Non-pigmented ciliary epithelial cell (primary cell): ENCODE results near the gene SCD5.
"Not testable (repeated sequence)": the region's sequence is repeated elsewhere in the genome, so short reads cannot be mapped to it uniquely, and the experiment has no call there.

Experiments used
- DNase-seq: peaks from one replicate; pipeline ENCODE4 v3.0.0-alpha.2; 2010; ENCODE audit warnings: low read depth

Gene SCD5

DNA sequence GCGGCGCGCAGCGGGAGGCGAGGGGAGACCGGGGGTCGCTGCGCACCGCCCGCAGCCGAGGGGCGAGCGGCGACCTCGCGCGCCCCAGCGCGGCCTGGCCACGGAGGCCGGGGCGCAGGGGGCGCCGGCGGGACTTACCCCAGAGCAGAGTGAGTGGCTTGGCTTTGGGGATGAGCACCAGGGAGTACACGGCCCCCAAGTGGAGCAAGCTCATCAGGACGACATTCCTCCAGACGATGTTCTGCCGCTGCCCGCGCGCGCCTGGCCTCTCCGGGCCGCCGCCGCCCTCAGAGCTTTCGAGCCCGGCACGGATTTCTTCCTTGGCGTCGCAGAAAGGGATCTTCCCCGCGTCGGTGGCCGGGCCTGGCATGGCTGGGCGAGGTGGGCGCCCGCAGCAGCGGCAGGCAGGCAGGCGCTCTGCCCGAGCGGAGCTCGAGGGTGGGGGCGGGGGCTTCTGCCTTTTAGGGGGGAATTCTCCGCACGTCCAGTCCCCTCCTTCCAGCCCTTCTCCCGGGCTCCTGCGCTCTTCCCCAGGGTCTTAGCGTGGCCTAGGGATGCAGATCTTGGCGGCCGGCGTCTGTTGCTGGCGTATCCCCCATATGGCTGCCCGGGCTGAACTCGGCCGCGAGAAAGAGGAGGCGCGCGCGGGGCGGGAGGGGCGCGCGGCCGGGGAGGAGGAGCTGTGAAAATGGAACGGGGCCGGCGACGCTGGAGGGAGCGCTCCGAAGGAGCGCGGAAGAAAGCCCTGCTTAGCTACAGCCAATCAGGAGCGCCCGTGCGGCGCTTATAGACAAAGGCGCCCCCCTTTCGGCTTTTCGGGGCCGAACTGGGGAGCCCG is at the start of gene SCD5:
Gene SCD5 (minus strand): TSS at position 629 of the 838 bp plus-strand sequence. CDS start 259 bp downstream, at position 370.
- DNase-seq = no peak

DNA sequence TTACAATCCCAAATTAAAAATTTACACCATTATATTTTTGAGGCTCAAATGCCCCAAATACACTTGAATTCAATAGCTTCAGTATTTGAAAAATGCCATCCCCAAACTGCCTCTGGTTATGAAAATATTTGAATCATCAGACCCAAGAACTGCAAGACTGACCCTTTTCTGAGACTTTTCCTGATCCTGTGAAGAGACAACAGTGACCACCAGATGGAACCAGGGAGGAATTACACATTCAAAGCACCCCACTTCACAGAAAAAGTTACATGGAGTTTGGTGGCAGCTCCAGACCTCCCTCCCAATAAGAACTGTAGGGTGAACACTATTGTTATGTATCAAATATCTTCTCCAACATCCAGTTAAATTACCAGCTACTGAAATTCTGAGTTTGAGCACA is 44.0 kb upstream of the SCD5 start:
- DNase-seq = no peak

DNA sequence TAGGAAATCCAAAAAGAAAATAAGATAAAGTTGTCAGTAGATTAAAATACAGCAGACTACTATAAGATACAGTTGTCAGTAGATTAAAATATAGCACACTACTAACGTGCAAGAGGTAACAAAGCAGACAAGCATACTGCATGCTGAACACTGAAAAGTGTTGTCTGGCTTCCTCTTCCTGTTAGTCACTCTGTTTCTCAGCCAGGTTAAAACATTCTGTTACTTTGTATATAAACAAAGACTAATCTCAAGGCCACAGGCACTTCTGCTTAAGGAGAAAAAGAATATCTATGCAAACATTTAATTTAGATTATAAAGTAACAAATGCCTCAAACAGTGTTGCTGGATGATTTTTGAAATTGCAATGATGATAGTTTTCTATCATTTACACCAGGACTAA is 41.0 kb upstream of the SCD5 start:
- DNase-seq = peak; percentile 18

DNA sequence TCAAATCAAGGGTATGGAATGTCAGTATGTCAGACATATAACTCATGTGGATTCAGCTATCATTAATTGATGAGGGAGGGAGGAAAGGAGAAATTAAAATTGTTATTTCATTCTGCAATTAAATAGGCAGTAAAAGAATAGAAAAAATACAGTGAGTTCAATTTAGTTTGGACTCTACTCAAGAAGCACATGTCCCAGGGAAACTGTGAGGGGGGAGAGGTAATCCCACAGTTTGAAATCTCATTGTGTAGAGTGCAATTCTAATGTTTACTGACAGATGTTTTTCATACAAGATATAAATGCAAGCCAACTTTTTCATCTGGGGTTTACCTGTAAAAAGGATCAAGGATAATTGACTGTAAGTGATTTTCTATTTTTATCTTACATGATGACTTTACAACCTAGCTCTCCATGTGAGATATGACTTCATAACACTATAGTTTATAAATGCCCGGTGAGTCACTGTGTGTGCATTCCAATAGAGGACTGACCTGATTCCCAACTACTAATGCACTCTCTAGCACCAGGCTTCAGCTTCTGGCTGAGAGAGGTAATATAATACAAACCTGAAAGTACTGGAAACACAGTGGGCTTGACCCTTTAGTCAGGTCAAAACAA is 35.2 kb upstream of the SCD5 start:
- DNase-seq = peak; percentile 85

DNA sequence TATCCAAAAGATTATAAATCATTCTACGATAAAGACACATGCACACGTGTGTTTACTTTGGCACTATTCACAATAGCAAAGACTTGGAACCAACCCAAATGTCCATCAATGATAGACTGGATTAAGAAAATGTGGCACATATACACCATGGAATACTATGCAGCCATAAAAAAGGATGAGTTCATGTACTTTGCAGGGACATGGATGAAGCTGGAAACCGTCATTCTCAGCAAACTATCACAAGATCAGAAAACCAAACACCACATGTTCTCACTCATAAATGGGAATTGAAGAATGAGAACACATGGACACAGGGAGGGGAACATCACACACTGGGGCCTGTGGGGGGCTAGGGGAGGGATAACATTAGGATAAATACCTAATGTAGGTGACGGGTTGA is 34.5 kb upstream of the SCD5 start:
- DNase-seq = not testable (repeated sequence)

DNA sequence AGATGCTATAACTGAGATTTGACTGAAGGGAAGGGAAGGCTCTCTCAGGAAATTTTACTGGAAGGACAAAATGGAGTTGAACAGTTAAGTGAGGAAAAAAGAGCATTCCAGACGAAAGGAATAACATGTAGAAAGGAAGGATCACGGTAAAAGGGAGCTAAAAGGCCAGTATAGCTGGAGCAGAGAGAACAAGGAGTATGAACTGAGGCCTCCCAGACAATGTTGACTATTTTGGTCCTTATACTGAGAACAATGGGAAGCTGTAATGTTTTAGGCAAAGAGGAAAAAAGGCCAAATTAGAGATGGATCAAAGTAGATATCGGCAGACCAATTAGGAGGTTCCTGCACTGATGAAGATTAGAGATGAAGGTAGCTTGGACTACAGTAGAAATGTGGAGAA is 26.8 kb upstream of the SCD5 start:
- DNase-seq = no peak

DNA sequence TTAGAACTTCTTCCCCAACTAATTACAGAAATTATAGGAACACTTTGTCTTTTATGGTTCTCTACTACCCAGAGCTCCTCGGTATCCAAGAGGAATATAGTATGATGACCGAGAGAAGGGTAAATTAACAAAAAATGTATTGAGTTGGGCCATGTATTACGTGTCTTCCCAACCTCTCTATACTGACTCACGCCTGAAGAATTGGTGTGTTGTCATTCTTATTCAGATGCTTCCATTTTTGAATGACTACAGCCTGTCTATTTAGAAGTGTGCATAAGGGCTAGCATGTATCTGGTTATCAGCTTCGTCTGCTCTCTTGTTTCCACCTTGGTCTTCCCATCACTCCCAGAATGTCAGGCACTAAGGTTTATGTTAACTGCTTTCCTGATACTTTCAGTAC is 24.5 kb upstream of the SCD5 start:
- peak; percentile 42 for DNase-seq

DNA sequence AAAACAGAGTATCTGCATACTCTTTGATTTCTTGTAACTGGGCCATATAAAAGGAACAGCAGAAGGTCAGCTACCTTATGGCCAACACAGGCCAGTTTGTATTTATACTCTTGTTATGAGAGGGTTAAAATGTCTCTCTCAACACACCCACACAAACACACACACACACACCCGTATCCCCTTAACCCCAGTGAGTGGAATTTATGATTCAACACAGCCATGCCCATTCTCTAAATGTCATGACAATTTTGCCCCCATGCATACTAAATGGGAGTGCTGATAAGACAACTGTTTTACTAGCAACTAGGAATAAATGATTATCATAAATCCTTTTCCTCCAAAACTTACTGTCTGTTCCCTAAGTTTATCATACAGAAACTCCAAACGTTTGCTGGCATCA is 22.1 kb upstream of the SCD5 start:
- DNase-seq = no peak

DNA sequence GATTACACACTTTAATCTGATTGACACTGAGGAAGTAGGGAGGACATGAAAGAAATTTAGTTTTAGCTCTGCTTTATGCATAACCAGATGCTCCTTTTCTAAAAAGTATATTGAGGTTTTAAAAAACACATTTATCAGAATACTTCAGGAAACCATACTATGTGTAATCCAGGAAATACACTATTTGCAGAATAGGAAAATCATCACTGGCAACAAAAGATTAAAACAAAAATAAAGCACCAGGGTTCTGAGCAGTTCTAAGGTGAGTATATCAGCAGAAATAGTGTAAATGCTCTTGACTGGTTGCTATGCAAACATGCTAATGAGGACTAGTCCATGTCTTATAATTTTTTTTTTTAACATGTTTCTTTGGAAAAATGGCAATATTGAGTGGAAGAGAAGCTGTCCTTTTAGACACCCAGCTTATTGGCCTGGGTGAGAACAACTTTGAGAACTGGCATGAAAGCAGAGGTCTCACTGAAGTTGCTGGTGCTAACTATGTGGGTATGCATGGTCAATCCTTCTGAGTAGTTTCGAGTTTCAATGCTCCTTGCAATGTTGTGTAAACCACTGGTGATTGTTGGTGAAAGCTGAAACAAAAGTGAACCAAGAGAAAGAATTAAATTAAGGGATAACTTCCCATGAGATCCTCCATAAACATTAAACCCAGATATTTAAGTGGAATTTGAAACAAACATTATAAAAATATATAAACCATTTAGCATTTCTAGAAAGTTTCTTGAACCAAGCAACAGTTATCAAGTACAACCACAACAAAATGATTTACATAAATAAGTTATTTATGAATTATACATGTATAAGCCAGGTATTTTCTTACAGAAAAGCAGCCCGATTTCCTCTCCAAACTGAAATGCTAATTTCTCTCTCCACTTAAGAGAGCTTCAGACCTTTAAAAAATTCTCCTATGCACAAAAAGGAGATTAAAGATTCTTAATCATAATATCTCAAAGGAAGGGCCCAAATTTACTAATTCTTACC is 20.4 kb upstream of the SCD5 start:
- DNase-seq = no peak

DNA sequence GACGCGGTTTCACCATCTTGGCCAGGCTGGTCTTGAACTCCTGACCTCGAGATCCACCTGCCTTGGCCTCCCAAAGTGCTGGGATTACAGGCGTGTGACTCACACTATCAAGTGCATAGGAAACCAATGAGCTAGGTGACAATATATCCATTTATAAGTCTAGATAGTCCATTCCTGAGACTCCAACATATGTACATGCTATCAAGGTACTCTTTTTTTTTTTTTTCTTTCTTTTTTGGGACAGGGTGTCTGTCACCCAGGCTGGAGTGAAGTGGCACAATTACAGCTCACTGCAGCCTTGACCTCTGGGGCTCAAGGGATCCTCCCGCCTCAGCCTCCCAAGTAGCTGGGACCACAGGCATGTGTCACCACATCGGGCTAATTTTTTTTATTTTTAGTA is 18.3 kb upstream of the SCD5 start:
- not testable (repeated sequence) for DNase-seq

DNA sequence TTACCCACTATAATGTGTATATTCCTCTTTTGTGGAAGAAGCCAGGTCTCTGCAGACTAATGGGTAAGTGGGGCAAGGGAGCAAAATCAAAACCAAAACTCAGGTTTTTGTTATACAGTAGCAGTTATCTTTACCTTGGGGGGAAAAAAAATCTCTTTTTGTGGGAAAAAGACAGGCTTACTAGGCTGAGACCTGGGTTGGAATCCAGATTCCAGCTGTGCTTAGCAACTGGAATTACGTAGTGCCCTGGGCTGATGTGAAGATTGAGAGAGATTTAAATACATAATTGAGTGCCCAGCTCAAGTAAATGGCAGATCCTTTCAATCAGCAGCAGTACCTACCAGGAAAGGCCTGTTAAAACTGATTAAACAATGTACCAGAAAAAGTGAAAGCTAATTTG is 15.4 kb upstream of the SCD5 start:
- DNase-seq = no peak

DNA sequence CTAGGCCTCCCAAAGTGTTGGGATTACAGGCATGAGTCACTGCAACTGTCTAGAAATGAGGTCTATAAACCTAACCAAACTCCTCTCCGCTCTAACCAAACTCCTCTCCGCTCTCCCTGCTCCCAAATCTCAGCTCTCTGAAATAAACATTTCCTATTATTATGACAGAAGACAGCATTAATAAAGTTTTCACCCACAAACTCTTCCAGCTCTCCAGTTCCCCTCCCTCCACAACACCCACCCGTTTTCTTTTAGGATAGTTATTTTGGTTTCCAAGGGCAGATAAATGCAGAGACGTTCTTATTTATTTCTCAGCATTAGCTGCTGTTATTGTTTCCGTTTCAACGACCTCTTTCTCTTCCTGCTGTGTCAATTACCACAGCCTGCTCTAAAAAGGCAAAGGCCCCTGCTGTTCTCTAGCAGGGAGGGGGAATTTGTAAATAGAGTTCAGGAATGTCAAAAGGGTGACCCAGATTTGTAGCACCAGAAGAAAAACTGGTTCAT is 13.3 kb upstream of the SCD5 start:
- no peak for DNase-seq

DNA sequence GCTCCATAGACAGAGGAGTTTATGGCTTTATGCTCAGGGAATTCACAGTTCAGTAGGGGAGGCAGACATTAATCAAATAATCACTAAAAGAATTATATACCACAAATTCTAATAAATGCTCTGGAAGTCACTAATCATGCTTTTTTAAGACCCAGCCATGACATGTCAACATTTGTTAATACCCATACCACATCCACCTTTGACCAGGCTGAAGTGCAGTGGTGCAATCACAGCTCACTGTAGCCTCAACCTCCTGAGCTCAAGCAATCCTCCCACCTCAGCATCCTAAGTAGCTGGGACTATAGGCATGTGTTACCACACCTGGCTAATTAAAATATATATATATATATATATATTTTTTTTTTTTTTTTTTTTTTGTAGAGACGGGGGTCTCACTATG is 12.8 kb upstream of the SCD5 start:
- no peak for DNase-seq

DNA sequence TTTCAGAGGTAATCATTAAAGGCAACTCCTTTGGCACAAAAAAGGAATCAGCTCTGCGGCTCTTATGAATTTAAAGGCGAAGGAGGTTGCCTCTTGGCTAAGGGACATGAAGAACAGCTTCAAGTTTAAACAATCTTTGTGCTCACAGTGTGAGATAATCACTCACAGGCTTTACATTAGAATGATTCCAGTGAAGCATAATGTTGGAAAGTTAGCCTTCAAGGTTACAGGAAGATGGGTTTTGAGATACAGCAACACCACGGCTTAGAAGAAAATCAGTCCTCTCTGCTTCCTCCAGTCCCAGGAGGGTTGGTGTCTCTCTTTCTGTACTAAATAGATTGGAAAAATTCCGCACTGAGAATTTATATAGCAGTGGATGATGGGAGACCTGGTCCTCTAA is 11.6 kb upstream of the SCD5 start:
- no peak for DNase-seq

DNA sequence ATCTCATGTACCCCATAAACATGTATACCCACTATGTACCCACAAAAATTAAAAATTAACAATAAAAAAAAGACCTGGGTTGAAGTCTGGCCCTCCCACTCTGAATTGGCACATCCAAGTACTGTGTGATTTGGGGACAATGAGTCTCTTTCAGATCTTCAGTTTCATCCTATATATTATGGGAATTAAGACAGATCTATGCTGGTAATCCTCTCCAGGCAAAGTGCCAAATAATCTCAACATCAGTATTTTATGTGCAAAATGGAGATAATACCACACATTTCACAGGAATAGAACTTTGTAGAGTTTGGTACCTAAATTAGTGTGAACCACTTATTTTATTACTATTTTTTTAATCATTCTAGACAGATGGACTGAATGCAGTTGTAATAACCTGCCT is 11.0 kb upstream of the SCD5 start:
- DNase-seq = no peak

DNA sequence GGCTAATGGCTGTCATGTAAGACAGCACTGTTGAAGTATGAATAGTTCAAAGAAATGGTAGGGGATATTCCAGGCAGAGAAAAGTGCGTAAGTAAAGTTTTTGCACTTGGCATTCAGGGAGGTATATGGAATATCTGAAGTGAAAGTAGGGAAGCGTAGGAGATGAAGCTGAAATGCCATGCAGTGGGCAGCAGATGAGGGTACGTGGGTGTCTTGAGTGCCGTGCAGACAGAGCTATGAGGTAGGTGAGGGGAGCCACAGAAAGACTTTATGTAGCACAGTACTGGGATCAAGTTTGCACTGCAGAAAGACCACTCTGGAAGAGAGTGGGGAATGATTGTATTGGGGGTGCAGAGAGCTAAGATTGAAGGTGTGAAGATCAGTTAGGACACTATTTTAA is 5.2 kb upstream of the SCD5 start:
- no peak for DNase-seq

DNA sequence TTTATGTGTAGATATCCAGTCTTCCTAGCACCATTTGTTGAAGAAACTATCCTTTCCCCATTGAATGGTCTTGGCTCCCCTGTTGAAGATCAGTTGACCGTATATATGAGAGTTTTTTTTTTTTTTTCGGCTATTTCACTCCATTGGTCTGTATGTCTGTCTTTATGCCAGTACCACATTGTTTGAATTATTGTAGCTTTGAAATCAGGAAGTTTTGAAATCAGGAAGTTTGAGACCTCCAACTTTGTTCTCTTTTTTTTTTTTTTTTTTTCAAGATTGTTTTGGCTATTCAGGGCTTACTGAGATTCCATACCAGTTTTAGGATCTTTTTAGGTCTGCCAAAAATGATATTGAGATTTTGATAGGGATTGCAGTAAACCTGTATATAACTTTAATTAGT is 4.3 kb upstream of the SCD5 start:
- no peak for DNase-seq

DNA sequence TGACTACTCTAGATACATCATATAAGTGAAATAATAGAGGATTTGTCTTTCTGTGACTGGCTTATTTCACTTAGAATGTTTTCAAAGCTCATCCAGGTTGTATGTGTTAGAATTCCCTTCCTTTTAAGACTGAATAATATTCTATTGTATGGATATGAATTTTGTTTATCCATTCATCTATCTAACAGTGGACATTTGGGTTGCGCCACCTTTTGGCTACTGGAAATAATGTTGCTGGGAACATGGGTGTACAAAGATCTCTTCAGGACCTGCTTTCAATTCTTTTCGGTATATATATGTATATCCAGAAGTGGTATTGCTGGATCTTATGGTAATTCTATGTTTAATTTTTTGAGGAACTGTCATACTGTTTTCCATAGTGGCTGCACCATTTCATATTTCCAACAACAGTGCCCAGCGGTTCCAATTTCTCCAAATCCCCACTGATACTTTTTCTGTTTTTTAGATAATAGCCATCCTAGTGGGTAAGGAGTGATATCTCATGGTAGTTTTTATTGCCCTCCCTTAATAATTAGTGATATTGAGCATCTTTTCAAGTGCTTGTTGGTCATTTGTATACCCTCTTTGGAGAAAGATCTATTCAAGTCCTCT is 3.4 kb upstream of the SCD5 start:
- no peak for DNase-seq

DNA sequence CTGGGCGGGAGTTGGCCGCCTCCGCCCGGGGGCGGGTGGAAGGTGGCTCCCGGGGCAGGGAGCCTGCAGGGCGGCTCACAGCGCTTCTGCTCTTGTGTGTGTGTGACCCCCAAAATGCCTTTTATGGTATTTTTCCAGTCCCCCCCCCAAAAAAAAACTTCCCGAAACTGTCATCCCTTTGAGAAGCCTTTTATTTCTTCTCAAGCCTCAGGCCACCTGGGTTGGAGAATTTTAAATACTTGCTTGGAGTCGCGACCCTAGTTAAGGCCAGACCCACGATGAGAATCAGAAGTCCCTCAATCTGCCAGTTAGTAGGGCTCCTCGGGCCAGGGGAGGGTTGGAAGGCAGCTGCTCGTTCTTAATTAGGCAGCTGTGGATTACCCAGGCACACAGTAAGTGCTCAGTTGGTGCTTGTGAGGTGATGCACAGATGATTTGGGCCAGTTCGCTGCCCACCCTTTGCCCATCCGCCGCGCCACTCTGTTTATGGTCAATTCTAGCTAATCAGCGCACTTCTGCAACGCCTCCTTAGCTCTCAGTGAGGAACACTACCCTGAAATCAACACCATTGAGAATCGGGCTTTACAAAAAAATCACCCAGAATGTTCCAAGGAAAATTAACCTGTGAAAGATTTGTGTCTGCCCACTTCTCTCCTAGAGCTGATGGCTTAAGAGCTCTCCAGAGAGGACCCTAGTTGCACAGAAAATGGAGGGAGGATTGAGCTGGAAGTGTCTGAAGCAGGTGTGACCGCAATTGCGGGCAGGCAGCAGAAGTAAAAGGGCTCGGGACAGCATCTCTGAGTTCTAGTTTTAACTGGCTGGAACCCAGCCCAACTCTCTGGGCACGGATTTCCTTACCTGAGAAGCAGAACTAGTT is 648 bp upstream of the SCD5 start:
- no peak for DNase-seq

DNA sequence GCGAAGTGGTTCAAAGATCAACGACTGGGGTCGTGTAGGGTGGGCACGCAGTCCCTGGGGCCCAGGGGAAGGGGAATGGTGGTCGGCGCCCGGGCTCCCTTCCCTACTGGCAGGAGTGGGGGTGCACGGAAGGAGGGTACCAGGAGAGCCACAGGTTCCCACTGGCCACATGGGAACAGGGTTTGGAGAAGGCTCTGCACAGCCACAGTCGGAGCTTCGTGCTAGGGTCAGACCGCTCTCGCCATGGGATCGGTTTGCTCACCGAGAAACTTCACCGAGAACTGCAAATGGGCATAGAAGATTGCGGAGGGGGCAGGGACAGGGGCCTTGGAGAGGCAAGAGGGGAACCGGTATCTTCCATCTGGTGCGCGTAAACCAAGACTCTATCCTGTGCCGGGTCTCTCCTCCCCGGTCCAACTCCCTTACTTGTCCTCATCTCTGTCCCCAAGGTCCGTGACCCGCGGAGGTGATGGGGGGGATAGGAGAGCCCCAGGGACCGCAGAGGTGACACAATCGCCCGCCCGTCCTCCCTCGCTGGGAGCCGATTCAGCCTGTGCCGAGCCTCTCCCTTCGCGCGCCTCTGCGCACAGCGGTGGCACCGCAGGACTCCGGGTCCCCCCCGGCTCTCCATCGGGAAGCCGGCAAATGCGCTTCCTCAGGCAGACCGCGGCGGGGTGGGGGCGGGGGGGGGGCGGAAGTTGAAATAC is 1.0 kb downstream of the SCD5 start:
- no peak for DNase-seq
